Measurements from ENCODE around the gene GTF2A2.
"Not testable (repeated sequence)": the region's sequence is repeated elsewhere in the genome, so short reads cannot be mapped to it uniquely, and the experiment has no call there.

The GTF2A2 gene

DNA sequence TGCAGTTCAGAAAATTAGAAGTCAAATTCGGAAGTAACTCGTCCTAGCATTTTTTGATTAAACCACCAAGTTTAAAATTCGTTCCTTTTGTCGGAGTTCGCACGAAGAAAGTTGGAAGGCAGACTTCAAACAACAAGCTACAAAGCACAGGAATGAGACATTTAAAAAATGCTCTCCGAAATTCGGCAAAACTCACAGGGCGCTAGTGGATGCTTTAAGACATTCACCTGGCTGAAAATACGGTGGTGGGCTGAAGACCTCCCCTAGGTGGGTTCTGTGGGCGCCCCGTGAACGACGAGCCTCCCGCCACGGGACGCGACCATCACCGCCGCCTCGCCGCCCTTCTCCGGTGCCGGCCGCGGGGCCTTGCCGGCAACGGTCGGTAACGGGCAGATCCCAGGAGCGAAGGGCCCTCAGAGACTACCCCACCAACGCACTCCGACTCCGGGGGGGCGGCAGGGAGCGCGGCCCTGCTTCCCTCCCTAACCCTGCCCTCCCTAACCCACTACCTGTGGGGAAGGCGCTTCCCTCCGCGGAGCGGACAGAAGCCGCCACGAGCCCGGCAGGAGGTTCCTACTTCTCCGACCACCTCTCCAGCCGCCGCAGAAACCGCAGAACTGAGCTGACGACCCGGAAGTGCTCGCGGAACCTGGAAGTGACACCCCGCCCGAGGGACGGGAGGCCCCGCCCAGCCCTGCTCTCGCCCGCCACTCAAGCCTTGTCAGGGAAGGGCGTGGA is at the start of gene GTF2A2:
Gene GTF2A2 (minus strand): TSS at position 619 of the 738 bp plus-strand sequence. CDS start 5,238 bp downstream, outside the sequence.
- peak; percentile 94 for DNase-seq (ENCODE audit: low read depth)

DNA sequence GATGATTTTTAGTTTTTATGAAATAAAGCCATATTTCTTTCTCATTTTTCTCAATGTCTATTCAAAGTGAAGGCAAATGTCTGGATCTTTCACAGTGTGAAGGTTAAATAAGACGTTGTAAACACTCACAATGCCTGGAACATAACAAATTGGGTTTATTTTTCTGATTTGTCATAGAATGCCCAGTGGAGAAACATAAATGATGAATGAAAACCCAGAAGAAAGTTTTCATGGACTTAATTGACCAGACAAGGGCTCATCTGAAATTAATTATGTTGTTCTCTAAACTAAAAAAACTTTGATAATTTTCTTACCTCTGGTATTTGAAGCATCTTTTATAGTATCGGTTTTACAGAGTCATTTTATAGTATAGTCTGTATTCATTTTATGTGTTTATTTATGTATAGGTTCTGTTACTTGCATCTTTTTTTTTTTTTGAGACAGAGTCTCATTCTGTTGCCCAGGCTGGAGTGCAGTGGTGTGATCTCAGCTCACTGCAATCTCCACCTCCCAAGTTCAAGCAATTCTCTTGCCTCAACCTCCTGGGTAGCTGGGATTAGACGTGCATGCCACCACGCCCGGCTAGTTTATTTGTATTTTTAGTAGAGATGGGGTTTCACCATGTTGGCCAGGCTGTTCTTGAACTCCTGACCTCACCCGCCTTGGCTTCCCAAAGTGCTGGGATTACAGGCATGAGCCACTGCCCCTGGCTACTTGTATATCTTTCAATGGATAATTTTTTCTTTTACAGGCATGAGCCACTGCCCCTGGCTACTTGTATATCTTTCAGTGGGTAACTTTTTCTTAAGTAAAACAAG is 46.9 kb upstream of the GTF2A2 start:
- peak; percentile 31 for DNase-seq (ENCODE audit: low read depth)

DNA sequence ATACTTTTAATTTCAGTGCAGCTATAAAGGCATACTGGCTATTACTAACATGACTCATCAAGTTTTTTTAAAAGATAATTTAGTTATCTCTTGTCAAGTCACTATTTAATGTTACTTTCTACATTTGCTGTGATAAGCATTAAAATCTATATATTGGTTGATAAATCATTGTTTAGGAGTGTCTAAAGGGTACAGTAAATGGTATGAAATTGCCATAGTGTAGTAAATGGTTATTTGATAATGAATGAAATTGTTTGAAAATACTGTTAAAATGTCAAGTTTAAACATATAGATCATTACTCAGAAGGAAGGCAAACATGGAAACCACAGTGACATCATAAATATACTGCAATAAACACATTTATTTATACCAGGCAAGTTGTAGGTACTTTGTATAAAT is 45.0 kb upstream of the GTF2A2 start:
- DNase-seq (ENCODE audit: low read depth), result no peak

- DNase-seq (ENCODE audit: low read depth), result no peak
Measured at GRCh38 chr15:59701880-59702279, 44.6 kb upstream of the GTF2A2 start.

- peak; percentile 17 for DNase-seq (ENCODE audit: low read depth)
Measured at GRCh38 chr15:59699810-59700431, 42.6 kb upstream of the GTF2A2 start.

GRCh38 chr15:59698065-59698464 is 40.8 kb upstream of the GTF2A2 start:
- not testable (repeated sequence) for DNase-seq (ENCODE audit: low read depth)

GRCh38 chr15:59696332-59696731 is 39.0 kb upstream of the GTF2A2 start:
- DNase-seq (ENCODE audit: low read depth), result no peak

- no peak for DNase-seq (ENCODE audit: low read depth)
Measured at GRCh38 chr15:59694779-59695178, 37.5 kb upstream of the GTF2A2 start.

- DNase-seq (ENCODE audit: low read depth), result peak; percentile 55
Measured at GRCh38 chr15:59691194-59691805, 34.0 kb upstream of the GTF2A2 start.

DNA sequence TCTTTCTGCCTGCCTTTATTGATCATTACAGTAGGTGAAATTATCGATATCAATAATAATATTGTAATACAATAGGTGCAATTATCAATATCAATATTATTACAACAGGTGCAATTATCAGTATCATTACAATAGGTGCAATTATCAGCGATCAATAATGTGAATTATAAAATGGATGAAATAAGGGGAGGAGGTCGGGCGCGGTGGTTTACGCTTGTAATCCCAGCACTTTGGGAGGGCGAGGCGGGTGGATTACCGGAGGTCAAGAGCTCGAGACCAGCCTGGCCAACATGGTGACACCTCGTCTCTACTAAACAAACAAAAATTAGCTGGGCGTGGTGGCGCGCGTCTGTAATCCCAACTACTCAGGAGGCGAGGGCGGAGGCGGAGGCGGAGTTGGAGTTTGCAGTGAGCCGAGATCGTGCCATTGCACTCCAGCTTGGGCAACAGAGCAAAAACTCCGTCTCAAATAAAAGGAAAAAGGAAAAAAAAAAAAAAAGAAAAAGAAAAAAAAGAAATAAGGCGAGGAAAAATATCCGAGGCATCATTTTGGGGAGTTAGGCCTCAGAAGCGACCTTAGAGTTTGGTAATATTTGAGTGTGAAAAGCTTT is 32.4 kb upstream of the GTF2A2 start:
- peak; percentile 71 for DNase-seq (ENCODE audit: low read depth)

- peak; percentile 99 for DNase-seq (ENCODE audit: low read depth)
Measured at GRCh38 chr15:59688782-59689625, 31.7 kb upstream of the GTF2A2 start, which contains the start of gene BNIP2. TSS of gene BNIP2 (minus strand) at chr15:59689320. CDS start at chr15:59682457, 6,863 bp downstream.

DNA sequence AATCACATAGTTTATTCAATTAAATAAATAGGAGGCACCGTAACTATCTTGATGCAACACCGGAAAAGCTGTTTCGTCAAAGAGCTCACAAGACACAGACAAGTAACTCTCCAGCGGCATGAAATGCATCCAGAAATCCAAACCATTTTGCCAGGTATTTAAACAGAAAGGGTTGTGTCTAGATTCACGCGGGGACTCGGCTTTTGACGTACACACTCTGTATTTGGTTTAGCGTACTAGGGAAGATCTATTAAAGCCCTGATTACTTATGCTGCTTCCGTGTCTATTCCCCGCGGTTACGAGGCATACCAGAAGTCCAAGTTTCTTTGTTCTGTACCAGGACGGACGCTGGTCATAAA is 31.1 kb upstream of the GTF2A2 start:
- peak; percentile 68 for DNase-seq (ENCODE audit: low read depth)

- DNase-seq (ENCODE audit: low read depth), result peak; percentile 55
Measured at GRCh38 chr15:59687836-59688235, 30.5 kb upstream of the GTF2A2 start.

- DNase-seq (ENCODE audit: low read depth), result no peak
Measured at GRCh38 chr15:59686389-59686788, 29.1 kb upstream of the GTF2A2 start.

DNA sequence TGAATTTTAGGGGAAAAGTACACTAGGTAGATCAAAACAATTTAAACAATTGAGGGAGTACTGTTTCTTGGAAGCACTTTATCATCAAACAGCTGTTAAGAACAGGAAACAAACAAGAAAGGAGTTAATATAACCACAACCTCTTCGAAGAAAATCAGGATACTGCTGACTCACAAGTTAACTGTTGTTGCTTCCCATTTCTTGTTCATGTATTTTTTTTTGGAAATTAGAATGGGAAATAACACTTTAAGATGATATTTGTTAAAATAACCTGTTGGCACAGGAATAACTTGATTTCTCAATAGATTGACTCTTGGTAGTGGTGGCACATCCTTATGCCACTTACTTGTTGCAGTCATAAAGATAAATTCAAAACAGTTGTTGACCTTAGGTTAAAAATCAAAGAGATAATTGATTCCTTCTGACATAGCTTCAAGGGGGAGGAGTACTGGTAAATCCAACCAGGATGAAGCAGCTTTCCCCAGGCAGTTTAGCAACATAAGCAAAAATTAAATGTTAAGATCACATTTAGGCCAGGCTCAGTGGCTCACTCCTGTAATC is 28.5 kb upstream of the GTF2A2 start:
- DNase-seq (ENCODE audit: low read depth), result peak; percentile 36

DNA sequence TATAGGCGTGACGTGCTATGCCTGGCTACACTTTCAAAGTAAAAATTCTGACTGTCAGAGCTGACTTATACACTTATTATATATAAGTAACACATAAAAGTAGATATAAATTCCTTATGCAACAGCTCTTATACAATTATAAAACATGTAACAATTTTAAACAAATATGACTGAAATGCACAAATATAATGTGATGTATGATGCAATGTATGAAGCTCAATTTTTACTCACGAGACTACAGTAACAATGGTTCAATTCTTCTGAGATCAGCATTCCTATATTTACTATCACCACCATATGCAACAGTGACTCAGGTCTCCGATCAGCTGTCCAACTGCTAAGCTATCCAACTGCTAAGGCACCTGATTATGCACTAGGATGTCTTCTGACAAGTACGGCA is 23.6 kb upstream of the GTF2A2 start:
- DNase-seq (ENCODE audit: low read depth), result no peak

GRCh38 chr15:59680346-59680745 is 23.0 kb upstream of the GTF2A2 start:
- DNase-seq (ENCODE audit: low read depth), result no peak

DNA sequence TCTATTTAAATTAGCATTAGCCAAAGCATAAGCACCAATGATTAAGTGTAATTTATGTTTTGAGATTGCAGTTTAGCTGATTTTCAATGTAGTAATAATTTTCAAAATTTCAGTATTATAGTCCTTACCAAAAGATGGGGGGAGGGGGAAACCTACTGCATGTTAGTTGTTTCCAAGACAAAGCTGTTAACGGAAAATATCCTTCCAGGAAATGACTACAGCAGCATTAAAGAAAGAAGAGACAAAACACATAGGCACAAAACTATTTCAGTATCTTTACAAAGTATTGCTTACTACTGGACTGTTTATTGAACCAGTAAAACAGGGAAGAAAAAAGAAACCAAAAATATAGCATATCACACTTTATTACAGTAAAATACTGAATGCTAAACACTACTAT is 21.3 kb upstream of the GTF2A2 start:
- no peak for DNase-seq (ENCODE audit: low read depth)

DNA sequence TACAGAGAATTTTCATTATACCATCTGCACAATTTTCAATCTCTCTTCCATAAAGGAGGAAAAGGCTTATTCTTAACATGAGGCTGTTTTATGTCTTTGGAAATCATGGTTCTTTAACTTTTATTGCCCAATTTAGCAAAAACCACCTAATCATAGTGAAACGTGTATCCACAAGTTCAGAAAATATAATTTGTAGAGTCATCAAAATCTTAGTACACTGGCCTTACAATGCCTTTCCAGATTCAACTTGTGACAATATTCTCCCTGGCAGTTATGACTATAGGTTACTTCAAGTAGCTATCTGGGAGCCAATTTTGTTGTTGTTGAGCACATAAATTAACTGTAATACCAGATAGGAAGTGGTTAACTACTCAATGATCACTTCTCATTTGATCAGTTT is 20.9 kb upstream of the GTF2A2 start:
- no peak for DNase-seq (ENCODE audit: low read depth)

DNA sequence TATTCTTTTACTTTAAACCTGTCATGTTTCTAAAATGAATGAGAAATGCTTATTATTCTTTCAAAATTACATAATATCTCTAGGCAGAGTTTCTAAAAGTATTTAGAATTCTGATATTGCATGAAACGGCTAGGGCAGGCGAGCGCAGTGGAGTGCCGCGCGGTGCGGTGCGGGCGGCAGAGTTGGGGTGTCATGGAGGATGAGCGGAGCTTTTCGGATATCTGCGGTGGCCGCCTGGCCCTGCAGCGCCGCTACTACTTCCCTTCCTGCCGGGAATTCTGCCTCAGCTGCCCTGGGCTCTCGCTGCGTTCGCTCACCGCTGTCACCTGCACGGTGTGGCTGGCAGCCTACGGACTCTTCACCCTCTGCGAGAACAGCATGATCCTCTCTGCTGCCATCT is 19.2 kb upstream of the GTF2A2 start:
- DNase-seq (ENCODE audit: low read depth), result no peak

Data from EH (cell line).